Non-pigmented ciliary epithelial cell (primary cell): Measurements from ENCODE around the gene INAFM2.

ENCODE experiments used
- DNase-seq: peaks from one replicate; pipeline ENCODE4 v3.0.0-alpha.2; 2010; ENCODE audit warnings: low read depth

INAFM2 gene

GRCh38 chr15:40306908-40307307, 16.6 kb upstream of the INAFM2 start:
- DNase-seq: no peak

GRCh38 chr15:40307421-40308211, 15.9 kb upstream of the INAFM2 start, which contains the start of gene PLCB2:
TSS of gene PLCB2 (minus strand) at chr15:40307935. CDS start at chr15:40307672, 263 bp downstream.
- no peak for DNase-seq

GRCh38 chr15:40309344-40309862, 14.1 kb upstream of the INAFM2 start:
- DNase-seq: no peak

- no peak for DNase-seq
These were observed 13.2 kb upstream of the INAFM2 start for GRCh38 chr15:40310001-40310959.

- DNase-seq: no peak
These were observed 12.5 kb upstream of the INAFM2 start for GRCh38 chr15:40310993-40311392.

GRCh38 chr15:40312370-40313158, 10.9 kb upstream of the INAFM2 start:
- no peak for DNase-seq

- DNase-seq: no peak
These were observed 9.7 kb upstream of the INAFM2 start for GRCh38 chr15:40313531-40314398.

- no peak for DNase-seq
These were observed 8.7 kb upstream of the INAFM2 start for GRCh38 chr15:40314723-40315276.

GRCh38 chr15:40316931-40317330, 6.6 kb upstream of the INAFM2 start:
- no peak for DNase-seq

GRCh38 chr15:40317580-40317979, 5.9 kb upstream of the INAFM2 start:
- no peak for DNase-seq

GRCh38 chr15:40320409-40320808, 3.1 kb upstream of the INAFM2 start:
- DNase-seq: no peak

- no peak for DNase-seq
These were observed 2.5 kb upstream of the INAFM2 start for GRCh38 chr15:40320931-40321371.

- DNase-seq: no peak
These were observed 807 bp upstream of the INAFM2 start for GRCh38 chr15:40322531-40323238.

- no peak for DNase-seq
These were observed 753 bp downstream of the INAFM2 start for GRCh38 chr15:40323953-40324937.

GRCh38 chr15:40325188-40325587, 1.7 kb downstream of the INAFM2 start:
- DNase-seq: no peak

GRCh38 chr15:40325700-40326099, 2.2 kb downstream of the INAFM2 start:
- no peak for DNase-seq

GRCh38 chr15:40327457-40327856, 4.0 kb downstream of the INAFM2 start:
- DNase-seq: no peak

- DNase-seq: no peak
These were observed 4.7 kb downstream of the INAFM2 start for GRCh38 chr15:40328176-40328575.

GRCh38 chr15:40328751-40329150, 5.3 kb downstream of the INAFM2 start:
- no peak for DNase-seq
